Activated effector memory CD4-positive, alpha-beta T cell treated with Interleukin-2 at 50 U/mL for 16 hours (primary cell): ENCODE results near the gene NAV3.

Source experiments
- DNase-seq: peaks from one replicate; pipeline ENCODE4 v3.0.0-alpha.2; 2020

The NAV3 gene

GRCh38 chr12:77830583-77831351 lies at the start of gene NAV3:
TSS of gene NAV3 (plus strand) at chr12:77830894. CDS start at chr12:77831462, 568 bp downstream.
- no peak for DNase-seq

- DNase-seq = no peak
These were observed 48.7 kb upstream of the NAV3 start for GRCh38 chr12:77782034-77782433.

- no peak for DNase-seq
These were observed 47.9 kb upstream of the NAV3 start for GRCh38 chr12:77782766-77783165.

- DNase-seq = no peak
These were observed 45.5 kb upstream of the NAV3 start for GRCh38 chr12:77785211-77785610.

GRCh38 chr12:77786675-77787074 lies 44.0 kb upstream of the NAV3 start:
- DNase-seq = no peak

- DNase-seq = no peak
These were observed 42.2 kb upstream of the NAV3 start for GRCh38 chr12:77788231-77789168.

GRCh38 chr12:77795699-77796098 lies 35.0 kb upstream of the NAV3 start:
- DNase-seq = no peak

GRCh38 chr12:77796775-77797174 lies 33.9 kb upstream of the NAV3 start:
- DNase-seq = no peak

- DNase-seq = no peak
These were observed 30.2 kb upstream of the NAV3 start for GRCh38 chr12:77800501-77800900.

GRCh38 chr12:77808534-77808933 lies 22.2 kb upstream of the NAV3 start:
- no peak for DNase-seq

GRCh38 chr12:77813558-77813957 lies 17.1 kb upstream of the NAV3 start:
- no peak for DNase-seq

- DNase-seq = no peak
These were observed 16.3 kb upstream of the NAV3 start for GRCh38 chr12:77814386-77814785.

GRCh38 chr12:77816196-77816595 lies 14.5 kb upstream of the NAV3 start:
- DNase-seq = no peak

GRCh38 chr12:77817276-77817675 lies 13.4 kb upstream of the NAV3 start:
- no peak for DNase-seq

GRCh38 chr12:77818351-77818750 lies 12.3 kb upstream of the NAV3 start:
- no peak for DNase-seq

- DNase-seq = no peak
These were observed 8.9 kb upstream of the NAV3 start for GRCh38 chr12:77821699-77822203.

GRCh38 chr12:77833329-77833728 lies 2.6 kb downstream of the NAV3 start:
- no peak for DNase-seq

GRCh38 chr12:77834618-77835017 lies 3.9 kb downstream of the NAV3 start:
- DNase-seq = no peak

GRCh38 chr12:77835969-77836368 lies 5.3 kb downstream of the NAV3 start:
- DNase-seq = no peak

- no peak for DNase-seq
These were observed 7.2 kb downstream of the NAV3 start for GRCh38 chr12:77837876-77838291.

- DNase-seq = no peak
These were observed 10.8 kb downstream of the NAV3 start for GRCh38 chr12:77841521-77841920.

GRCh38 chr12:77842430-77842829 lies 11.7 kb downstream of the NAV3 start:
- DNase-seq = no peak

GRCh38 chr12:77845831-77846230 lies 15.1 kb downstream of the NAV3 start:
- DNase-seq = no peak

GRCh38 chr12:77847060-77847541 lies 16.4 kb downstream of the NAV3 start:
- DNase-seq = no peak
